ENCODE measurements around the gene SUPV3L1. TPM values are rescaled to one million over a fixed set of nuclear protein-coding genes. Genes with fewer than 3 reads are reported as not detected.

Gene SUPV3L1
- total and polyA plus RNA-seq, 9 of the 15 experiments (the other 6 are each of a cell fraction or from before 2014, with no cell fraction given) = 45.2 to 156 (median 92.6) TPM

DNA sequence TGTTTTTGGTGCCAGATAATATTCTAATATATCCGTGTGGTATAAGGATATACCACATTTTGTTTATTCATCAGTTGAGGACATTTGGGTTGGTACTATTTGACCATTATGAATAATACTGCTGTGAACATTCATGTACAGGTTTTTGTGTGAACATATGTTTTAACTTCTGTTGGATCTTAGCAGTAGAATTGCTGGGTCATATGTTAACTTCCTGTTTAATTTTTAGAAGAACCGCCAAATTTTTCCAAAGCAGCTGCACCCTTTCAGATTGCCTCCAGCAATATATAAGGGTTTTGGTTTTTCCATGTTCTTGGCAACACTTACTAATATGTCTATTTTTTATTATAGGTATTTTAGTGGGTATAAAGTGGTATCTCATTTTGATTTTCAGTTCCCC lies 33.3 kb upstream of the SUPV3L1 start (continued):
- TF ChIP-seq, protein P1, sequence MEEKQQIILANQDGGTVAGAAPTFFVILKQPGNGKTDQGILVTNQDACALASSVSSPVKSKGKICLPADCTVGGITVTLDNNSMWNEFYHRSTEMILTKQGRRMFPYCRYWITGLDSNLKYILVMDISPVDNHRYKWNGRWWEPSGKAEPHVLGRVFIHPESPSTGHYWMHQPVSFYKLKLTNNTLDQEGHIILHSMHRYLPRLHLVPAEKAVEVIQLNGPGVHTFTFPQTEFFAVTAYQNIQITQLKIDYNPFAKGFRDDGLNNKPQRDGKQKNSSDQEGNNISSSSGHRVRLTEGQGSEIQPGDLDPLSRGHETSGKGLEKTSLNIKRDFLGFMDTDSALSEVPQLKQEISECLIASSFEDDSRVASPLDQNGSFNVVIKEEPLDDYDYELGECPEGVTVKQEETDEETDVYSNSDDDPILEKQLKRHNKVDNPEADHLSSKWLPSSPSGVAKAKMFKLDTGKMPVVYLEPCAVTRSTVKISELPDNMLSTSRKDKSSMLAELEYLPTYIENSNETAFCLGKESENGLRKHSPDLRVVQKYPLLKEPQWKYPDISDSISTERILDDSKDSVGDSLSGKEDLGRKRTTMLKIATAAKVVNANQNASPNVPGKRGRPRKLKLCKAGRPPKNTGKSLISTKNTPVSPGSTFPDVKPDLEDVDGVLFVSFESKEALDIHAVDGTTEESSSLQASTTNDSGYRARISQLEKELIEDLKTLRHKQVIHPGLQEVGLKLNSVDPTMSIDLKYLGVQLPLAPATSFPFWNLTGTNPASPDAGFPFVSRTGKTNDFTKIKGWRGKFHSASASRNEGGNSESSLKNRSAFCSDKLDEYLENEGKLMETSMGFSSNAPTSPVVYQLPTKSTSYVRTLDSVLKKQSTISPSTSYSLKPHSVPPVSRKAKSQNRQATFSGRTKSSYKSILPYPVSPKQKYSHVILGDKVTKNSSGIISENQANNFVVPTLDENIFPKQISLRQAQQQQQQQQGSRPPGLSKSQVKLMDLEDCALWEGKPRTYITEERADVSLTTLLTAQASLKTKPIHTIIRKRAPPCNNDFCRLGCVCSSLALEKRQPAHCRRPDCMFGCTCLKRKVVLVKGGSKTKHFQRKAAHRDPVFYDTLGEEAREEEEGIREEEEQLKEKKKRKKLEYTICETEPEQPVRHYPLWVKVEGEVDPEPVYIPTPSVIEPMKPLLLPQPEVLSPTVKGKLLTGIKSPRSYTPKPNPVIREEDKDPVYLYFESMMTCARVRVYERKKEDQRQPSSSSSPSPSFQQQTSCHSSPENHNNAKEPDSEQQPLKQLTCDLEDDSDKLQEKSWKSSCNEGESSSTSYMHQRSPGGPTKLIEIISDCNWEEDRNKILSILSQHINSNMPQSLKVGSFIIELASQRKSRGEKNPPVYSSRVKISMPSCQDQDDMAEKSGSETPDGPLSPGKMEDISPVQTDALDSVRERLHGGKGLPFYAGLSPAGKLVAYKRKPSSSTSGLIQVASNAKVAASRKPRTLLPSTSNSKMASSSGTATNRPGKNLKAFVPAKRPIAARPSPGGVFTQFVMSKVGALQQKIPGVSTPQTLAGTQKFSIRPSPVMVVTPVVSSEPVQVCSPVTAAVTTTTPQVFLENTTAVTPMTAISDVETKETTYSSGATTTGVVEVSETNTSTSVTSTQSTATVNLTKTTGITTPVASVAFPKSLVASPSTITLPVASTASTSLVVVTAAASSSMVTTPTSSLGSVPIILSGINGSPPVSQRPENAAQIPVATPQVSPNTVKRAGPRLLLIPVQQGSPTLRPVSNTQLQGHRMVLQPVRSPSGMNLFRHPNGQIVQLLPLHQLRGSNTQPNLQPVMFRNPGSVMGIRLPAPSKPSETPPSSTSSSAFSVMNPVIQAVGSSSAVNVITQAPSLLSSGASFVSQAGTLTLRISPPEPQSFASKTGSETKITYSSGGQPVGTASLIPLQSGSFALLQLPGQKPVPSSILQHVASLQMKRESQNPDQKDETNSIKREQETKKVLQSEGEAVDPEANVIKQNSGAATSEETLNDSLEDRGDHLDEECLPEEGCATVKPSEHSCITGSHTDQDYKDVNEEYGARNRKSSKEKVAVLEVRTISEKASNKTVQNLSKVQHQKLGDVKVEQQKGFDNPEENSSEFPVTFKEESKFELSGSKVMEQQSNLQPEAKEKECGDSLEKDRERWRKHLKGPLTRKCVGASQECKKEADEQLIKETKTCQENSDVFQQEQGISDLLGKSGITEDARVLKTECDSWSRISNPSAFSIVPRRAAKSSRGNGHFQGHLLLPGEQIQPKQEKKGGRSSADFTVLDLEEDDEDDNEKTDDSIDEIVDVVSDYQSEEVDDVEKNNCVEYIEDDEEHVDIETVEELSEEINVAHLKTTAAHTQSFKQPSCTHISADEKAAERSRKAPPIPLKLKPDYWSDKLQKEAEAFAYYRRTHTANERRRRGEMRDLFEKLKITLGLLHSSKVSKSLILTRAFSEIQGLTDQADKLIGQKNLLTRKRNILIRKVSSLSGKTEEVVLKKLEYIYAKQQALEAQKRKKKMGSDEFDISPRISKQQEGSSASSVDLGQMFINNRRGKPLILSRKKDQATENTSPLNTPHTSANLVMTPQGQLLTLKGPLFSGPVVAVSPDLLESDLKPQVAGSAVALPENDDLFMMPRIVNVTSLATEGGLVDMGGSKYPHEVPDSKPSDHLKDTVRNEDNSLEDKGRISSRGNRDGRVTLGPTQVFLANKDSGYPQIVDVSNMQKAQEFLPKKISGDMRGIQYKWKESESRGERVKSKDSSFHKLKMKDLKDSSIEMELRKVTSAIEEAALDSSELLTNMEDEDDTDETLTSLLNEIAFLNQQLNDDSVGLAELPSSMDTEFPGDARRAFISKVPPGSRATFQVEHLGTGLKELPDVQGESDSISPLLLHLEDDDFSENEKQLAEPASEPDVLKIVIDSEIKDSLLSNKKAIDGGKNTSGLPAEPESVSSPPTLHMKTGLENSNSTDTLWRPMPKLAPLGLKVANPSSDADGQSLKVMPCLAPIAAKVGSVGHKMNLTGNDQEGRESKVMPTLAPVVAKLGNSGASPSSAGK (IDR thresholded peaks at IDR 0.05) = 0 out of 2 replicates have a peak, but pooled peaks have one; percentile 21
- TF ChIP-seq KAT7 (CRISPR knock-in tag; IDR thresholded peaks at IDR 0.05; ENCODE audit: borderline replicate concordance) = no peak
- no peak for TF ChIP-seq RB1 (IDR thresholded peaks at IDR 0.05; ENCODE audit: low read depth)
- TF ChIP-seq PHF8 (IDR thresholded peaks at IDR 0.05; ENCODE audit: borderline replicate concordance, low read length) = no peak
- TF ChIP-seq, protein P2, sequence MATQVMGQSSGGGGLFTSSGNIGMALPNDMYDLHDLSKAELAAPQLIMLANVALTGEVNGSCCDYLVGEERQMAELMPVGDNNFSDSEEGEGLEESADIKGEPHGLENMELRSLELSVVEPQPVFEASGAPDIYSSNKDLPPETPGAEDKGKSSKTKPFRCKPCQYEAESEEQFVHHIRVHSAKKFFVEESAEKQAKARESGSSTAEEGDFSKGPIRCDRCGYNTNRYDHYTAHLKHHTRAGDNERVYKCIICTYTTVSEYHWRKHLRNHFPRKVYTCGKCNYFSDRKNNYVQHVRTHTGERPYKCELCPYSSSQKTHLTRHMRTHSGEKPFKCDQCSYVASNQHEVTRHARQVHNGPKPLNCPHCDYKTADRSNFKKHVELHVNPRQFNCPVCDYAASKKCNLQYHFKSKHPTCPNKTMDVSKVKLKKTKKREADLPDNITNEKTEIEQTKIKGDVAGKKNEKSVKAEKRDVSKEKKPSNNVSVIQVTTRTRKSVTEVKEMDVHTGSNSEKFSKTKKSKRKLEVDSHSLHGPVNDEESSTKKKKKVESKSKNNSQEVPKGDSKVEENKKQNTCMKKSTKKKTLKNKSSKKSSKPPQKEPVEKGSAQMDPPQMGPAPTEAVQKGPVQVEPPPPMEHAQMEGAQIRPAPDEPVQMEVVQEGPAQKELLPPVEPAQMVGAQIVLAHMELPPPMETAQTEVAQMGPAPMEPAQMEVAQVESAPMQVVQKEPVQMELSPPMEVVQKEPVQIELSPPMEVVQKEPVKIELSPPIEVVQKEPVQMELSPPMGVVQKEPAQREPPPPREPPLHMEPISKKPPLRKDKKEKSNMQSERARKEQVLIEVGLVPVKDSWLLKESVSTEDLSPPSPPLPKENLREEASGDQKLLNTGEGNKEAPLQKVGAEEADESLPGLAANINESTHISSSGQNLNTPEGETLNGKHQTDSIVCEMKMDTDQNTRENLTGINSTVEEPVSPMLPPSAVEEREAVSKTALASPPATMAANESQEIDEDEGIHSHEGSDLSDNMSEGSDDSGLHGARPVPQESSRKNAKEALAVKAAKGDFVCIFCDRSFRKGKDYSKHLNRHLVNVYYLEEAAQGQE (IDR thresholded peaks at IDR 0.05; ENCODE audit: borderline replicate concordance) = no peak
- TF ChIP-seq, protein P2 (CRISPR knock-in tag; IDR thresholded peaks at IDR 0.05; ENCODE audit: low read depth) = no peak
- TF ChIP-seq L3MBTL2 (IDR thresholded peaks at IDR 0.05) = no peak

Data from K562 (cell line).